Fibroblast of lung (primary cell): ENCODE results near the gene ATG4B.

ENCODE experiments used
- CTCF ChIP-seq, 2 donors: IDR thresholded peaks in 1 of 2; conservative IDR thresholded peaks in 1 of 2; 1 replicate in 1 of 2; 2 replicates in 1 of 2; pipeline ENCODE4 v1.5.1; 2011 to 2012; ENCODE audit warnings: low read length in 2 of 2, control low read depth in 1 of 2, inconsistent platforms in 1 of 2, low read depth in 1 of 2, mild to moderate bottlenecking in 1 of 2
- EZH2 ChIP-seq: IDR thresholded peaks from 2 replicates; pipeline ENCODE4 v1.5.1; 2012; ENCODE audit warnings: low read length, control low read depth, mild to moderate bottlenecking; ENCODE audit errors: missing control alignments

GRCh38 chr2:241665731-241666440 is 28.4 kb downstream of the ATG4B start:
- TF ChIP-seq CTCF (conservative IDR thresholded peaks at IDR 0.05 in 1 of 2, IDR thresholded peaks at IDR 0.05 in 1 of 2; ENCODE audit: low read depth in 1 of 2, low read length in 2 of 2) (no peak), EZH2 (no peak)
